Liver (tissue), 3 donors: ENCODE measurements around the gene PDXK.
A peak's percentile ranks its signal among the peaks of the same experiment; 100 is the strongest.

Experiments
- EGR1 ChIP-seq, 2 donors: IDR thresholded peaks; 2 replicates each; pipeline ENCODE4 v1.6.1; 2016 to 2018; ENCODE audit warnings: antibody characterized with exemption in 2 of 2, low read depth in 2 of 2
- JUND ChIP-seq, 2 donors: IDR thresholded peaks; 2 replicates each; pipeline ENCODE4 v1.6.1; 2016; ENCODE audit warnings: antibody characterized with exemption in 2 of 2
- TAF1 ChIP-seq: conservative IDR thresholded peaks from 2 replicates; pipeline ENCODE4 v1.6.1; 2016; ENCODE audit warnings: antibody characterized with exemption, mild to moderate bottlenecking
- YY1 ChIP-seq: IDR thresholded peaks from 2 replicates; pipeline ENCODE4 v1.6.1; 2016; ENCODE audit warnings: antibody characterized with exemption, mild to moderate bottlenecking
- TF ChIP-seq, protein P1 (sequence below): fragments of 150-350 bp; IDR thresholded peaks from 2 replicates; pipeline ENCODE4 v1.5.1; 2017; ENCODE audit warnings: improper control_type of control experiment, low read depth, low read length; ENCODE audit not compliant: missing input control
- TF ChIP-seq, protein P2 (sequence below): IDR thresholded peaks from 2 replicates; pipeline ENCODE4 v1.6.1; 2016; ENCODE audit warnings: antibody characterized with exemption, mild to moderate bottlenecking
- donor health status: healthy.
- donor health status: healthy.

DNA sequence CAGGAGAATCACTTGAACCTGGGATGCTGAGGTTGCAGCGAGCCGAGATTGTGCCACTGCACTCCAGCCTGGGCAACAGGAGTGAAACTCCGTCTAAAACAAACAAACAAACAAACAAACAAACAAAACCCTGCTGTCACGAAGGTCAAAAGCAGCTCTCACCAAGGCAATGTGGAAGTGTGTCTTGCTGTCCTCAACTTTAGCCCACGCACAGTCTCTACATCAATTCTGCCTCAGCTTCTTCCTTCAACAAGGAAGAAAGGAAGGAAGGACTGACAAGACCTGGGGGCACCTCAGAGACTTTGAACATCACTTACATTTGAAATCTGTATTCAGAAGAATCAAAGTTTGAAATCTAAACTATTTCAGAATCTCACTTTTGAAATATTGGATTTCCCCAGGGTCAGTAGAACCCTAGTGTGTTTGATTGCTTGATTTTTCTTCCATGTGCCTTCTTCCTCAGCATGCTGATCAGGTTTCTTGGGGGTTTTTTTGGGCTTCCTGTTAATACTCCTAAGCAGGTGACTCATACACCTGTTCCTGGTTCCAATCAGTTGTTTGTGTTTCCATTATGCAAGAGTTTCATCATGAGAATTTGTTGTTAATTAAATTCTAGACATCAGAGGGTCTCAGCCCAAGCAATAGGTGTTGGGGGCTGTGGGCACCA lies 63.6 kb downstream of the PDXK start:
- TF ChIP-seq YY1 (no peak), TAF1 (no peak), EGR1 (IDR thresholded peaks at IDR 0.05; ENCODE audit: low read depth in 2 of 2) (no peak), JUND (IDR thresholded peaks at IDR 0.05) (peak; percentile 52 to 77)
- TF ChIP-seq, protein P1, sequence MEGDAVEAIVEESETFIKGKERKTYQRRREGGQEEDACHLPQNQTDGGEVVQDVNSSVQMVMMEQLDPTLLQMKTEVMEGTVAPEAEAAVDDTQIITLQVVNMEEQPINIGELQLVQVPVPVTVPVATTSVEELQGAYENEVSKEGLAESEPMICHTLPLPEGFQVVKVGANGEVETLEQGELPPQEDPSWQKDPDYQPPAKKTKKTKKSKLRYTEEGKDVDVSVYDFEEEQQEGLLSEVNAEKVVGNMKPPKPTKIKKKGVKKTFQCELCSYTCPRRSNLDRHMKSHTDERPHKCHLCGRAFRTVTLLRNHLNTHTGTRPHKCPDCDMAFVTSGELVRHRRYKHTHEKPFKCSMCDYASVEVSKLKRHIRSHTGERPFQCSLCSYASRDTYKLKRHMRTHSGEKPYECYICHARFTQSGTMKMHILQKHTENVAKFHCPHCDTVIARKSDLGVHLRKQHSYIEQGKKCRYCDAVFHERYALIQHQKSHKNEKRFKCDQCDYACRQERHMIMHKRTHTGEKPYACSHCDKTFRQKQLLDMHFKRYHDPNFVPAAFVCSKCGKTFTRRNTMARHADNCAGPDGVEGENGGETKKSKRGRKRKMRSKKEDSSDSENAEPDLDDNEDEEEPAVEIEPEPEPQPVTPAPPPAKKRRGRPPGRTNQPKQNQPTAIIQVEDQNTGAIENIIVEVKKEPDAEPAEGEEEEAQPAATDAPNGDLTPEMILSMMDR: no peak
- TF ChIP-seq, protein P2, sequence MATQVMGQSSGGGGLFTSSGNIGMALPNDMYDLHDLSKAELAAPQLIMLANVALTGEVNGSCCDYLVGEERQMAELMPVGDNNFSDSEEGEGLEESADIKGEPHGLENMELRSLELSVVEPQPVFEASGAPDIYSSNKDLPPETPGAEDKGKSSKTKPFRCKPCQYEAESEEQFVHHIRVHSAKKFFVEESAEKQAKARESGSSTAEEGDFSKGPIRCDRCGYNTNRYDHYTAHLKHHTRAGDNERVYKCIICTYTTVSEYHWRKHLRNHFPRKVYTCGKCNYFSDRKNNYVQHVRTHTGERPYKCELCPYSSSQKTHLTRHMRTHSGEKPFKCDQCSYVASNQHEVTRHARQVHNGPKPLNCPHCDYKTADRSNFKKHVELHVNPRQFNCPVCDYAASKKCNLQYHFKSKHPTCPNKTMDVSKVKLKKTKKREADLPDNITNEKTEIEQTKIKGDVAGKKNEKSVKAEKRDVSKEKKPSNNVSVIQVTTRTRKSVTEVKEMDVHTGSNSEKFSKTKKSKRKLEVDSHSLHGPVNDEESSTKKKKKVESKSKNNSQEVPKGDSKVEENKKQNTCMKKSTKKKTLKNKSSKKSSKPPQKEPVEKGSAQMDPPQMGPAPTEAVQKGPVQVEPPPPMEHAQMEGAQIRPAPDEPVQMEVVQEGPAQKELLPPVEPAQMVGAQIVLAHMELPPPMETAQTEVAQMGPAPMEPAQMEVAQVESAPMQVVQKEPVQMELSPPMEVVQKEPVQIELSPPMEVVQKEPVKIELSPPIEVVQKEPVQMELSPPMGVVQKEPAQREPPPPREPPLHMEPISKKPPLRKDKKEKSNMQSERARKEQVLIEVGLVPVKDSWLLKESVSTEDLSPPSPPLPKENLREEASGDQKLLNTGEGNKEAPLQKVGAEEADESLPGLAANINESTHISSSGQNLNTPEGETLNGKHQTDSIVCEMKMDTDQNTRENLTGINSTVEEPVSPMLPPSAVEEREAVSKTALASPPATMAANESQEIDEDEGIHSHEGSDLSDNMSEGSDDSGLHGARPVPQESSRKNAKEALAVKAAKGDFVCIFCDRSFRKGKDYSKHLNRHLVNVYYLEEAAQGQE: no peak
